HepG2 (cell line): ENCODE measurements around the gene CNPY4. TPM values are rescaled to one million over a fixed set of nuclear protein-coding genes. Genes with fewer than 3 reads are reported as not detected.

Experiments used
- GATA4 ChIP-seq: sonication (generic); IDR thresholded peaks from 2 replicates; pipeline ENCODE4 v1.6.1; 2016; ENCODE audit warnings: antibody characterized with exemption, low read depth, borderline replicate concordance
- IKZF4 ChIP-seq: sonication (generic); formaldehyde crosslinking; IDR thresholded peaks from 2 replicates; pipeline ENCODE4 v1.5.1; 2020; ENCODE audit warnings: borderline replicate concordance, mild to moderate bottlenecking, low read depth, missing genetic modification reagents; ENCODE audit errors: not compliant biosample characterization
- LCORL ChIP-seq, 2 experiments: fragments of 450-650 bp in 1 of 2; sonication (generic) in 1 of 2; formaldehyde crosslinking in 1 of 2; IDR thresholded peaks; 2 replicates each; pipeline versions ENCODE4 v1.5.0 to v1.6.1; 2017 to 2020; ENCODE audit warnings: antibody characterized with exemption in 1 of 2, missing genetic modification reagents in 1 of 2
- MAZ ChIP-seq, 2 experiments: sonication (generic) in 1 of 2; formaldehyde crosslinking in 1 of 2; IDR thresholded peaks; 2 replicates each; pipeline versions ENCODE4 v1.5.0 to v1.6.1; 2012 to 2020; ENCODE audit warnings: low read depth in 2 of 2, mild to moderate bottlenecking in 2 of 2, borderline replicate concordance in 1 of 2, improper control_type of control experiment in 1 of 2, low read length in 1 of 2, missing genetic modification reagents in 1 of 2, moderate library complexity in 1 of 2
- MBD4 ChIP-seq: IDR thresholded peaks from 2 replicates; pipeline ENCODE4 v1.6.1; 2012; ENCODE audit warnings: low read length, inconsistent platforms, borderline replicate concordance
- MED13 ChIP-seq: sonication (generic); formaldehyde crosslinking; IDR thresholded peaks from 2 replicates; pipeline ENCODE4 v1.5.0; 2020; ENCODE audit warnings: missing genetic modification reagents
- MIXL1 ChIP-seq: IDR thresholded peaks from 2 replicates; pipeline ENCODE4 v1.6.1; 2016
- NFYB ChIP-seq: sonication (generic); formaldehyde crosslinking; IDR thresholded peaks from 2 replicates; pipeline ENCODE4 v1.4.0; 2020; ENCODE audit warnings: missing genetic modification reagents
- NR2F6 ChIP-seq, 2 experiments: IDR thresholded peaks; 2 replicates each; pipeline ENCODE4 v1.6.1; 2016; ENCODE audit warnings: antibody characterized with exemption in 1 of 2, mild to moderate bottlenecking in 1 of 2
- ZMYM2 ChIP-seq: sonication (generic); formaldehyde crosslinking; IDR thresholded peaks from 2 replicates; pipeline ENCODE4 v1.8.0; 2022; ENCODE audit warnings: mild to moderate bottlenecking, missing genetic modification reagents
- ZNF230 ChIP-seq: sonication (generic); formaldehyde crosslinking; IDR thresholded peaks from 2 replicates; pipeline ENCODE4 v1.4.0; 2020; ENCODE audit warnings: mild to moderate bottlenecking, missing genetic modification reagents
- ZNF430 ChIP-seq: sonication (generic); formaldehyde crosslinking; IDR thresholded peaks from 2 replicates; pipeline ENCODE4 v1.9.0; 2021; ENCODE audit warnings: mild to moderate bottlenecking, missing genetic modification reagents
- ZNF432 ChIP-seq: sonication (generic); formaldehyde crosslinking; IDR thresholded peaks from 2 replicates; pipeline ENCODE4 v1.5.0; 2020; ENCODE audit warnings: missing genetic modification reagents, mild to moderate bottlenecking, borderline replicate concordance
- polyA plus RNA-seq, 8 experiments: library from polyadenylated mRNA; depleted of rRNA in 3 of 8; stranded (reverse) in 7 of 8; unstranded in 1 of 8; fragments of >200 nt; fragmentation: Illumina TruSeq in 4 of 8; extraction: Trizol in 4 of 8; gene quantifications; 2 replicates each; pipeline versions ENCODE4 v1.2.1 to v1.2.3, GENCODE V29; 2011 to 2016; ENCODE audit warnings: low read depth in 4 of 8, missing spikeins in 1 of 8, mixed read lengths in 1 of 8; ENCODE audit not compliant: insufficient read depth in 1 of 8
- total RNA-seq, 5 experiments: library from RNA; depleted of rRNA; stranded (reverse); fragments of >200 nt; fragmentation: Illumina TruSeq; extraction: Trizol; gene quantifications; 2 replicates each; pipeline ENCODE4 v1.2.3, GENCODE V29; 2016; ENCODE audit warnings: low read depth in 1 of 5
- TF ChIP-seq, protein P1 (sequence below): sonication (generic); formaldehyde crosslinking; IDR thresholded peaks from 2 replicates; pipeline ENCODE4 v1.8.0; 2022; ENCODE audit warnings: missing genetic modification reagents, mild to moderate bottlenecking, borderline replicate concordance
- TF ChIP-seq, protein P2 (sequence below): sonication (generic); formaldehyde crosslinking; conservative IDR thresholded peaks from 2 replicates; pipeline ENCODE4 v1.4.0; 2020; ENCODE audit warnings: missing genetic modification reagents
- TF ChIP-seq, protein P3 (sequence below): IDR thresholded peaks from 2 replicates; pipeline ENCODE4 v1.6.1; 2016; ENCODE audit warnings: missing biosample characterization, missing genetic modification reagents, low read depth
- TF ChIP-seq, protein P4 (sequence below): sonication (generic); formaldehyde crosslinking; IDR thresholded peaks from 2 replicates; pipeline ENCODE4 v1.9.0; 2022; ENCODE audit warnings: low read depth, missing genetic modification reagents
- TF ChIP-seq, protein P5 (sequence below): sonication (generic); formaldehyde crosslinking; IDR thresholded peaks from 2 replicates; pipeline ENCODE4 v1.5.1; 2020; ENCODE audit warnings: missing genetic modification reagents, mild to moderate bottlenecking, borderline replicate concordance

CNPY4 gene
- total and polyA plus RNA-seq, 2 of the 13 experiments (the other 11 are each of a cell fraction or from before 2014, with no cell fraction given) = 6.2 to 12.7 TPM

DNA sequence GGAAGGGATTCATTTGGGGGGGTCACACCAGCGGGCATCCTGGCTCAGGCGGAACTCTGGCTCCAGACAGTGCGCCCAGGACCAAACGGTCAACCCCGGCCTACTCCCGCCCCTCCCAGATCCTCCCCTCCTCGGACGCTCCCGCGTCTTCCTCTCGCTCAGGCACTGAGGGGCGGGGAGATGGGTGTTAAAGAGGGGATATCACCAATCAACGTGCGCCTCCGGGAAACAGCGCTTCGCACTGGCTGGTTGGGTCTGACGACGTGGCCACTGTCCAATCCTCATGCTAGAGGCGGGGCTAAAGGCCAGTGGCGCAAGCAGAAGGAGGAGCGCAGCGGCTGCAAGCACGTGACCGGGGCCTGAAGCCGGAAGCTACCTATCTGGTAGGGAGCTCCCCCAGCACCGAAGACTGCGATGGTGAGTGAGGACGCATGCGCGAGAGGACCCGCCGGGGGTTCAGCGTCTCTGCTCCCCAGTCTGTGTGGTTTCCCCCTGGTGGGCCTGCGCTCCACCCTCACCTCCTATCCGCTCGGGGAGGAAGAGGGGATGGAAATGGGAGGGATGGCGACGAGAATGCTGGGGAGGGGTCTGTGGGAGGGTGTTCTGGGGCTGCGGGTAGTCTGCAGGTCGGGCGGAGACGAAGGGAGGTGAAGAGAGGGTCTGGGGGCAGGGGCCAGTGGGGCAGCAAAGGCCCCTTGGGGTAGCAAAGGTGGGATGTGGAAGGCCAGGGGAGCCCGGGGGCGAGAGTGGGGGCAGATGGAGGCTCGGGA, 29.3 kb downstream of the CNPY4 start, which contains the start of gene LAMTOR4 (continued):
- TF ChIP-seq, protein P1, sequence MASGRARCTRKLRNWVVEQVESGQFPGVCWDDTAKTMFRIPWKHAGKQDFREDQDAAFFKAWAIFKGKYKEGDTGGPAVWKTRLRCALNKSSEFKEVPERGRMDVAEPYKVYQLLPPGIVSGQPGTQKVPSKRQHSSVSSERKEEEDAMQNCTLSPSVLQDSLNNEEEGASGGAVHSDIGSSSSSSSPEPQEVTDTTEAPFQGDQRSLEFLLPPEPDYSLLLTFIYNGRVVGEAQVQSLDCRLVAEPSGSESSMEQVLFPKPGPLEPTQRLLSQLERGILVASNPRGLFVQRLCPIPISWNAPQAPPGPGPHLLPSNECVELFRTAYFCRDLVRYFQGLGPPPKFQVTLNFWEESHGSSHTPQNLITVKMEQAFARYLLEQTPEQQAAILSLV (CRISPR knock-in tag) = peak; percentile 63; the same call in 1 of the 2 replicates
- TF ChIP-seq ZMYM2 (CRISPR knock-in tag) (peak; percentile 79; the same call in 1 of the 2 replicates), MBD4 (no peak), IKZF4 (CRISPR knock-in tag) (peak; percentile 19), ZNF432 (no peak), ZNF230 (no peak), LCORL (IDR thresholded peaks at IDR 0.05) (no peak), LCORL (CRISPR knock-in tag; IDR thresholded peaks at IDR 0.05) (peak; percentile 46; the same call in 1 of the 2 replicates), MAZ (IDR thresholded peaks at IDR 0.05; ENCODE audit: borderline replicate concordance, low read depth, low read length) (peak; percentile 78; the same call in 1 of the 2 replicates), MAZ (CRISPR knock-in tag; IDR thresholded peaks at IDR 0.05; ENCODE audit: low read depth) (peak; percentile 50; the same call in 1 of the 2 replicates), NFYB (CRISPR knock-in tag) (peak; percentile 95), NR2F6 (IDR thresholded peaks at IDR 0.05) (no peak), NR2F6 (CRISPR knock-in tag; IDR thresholded peaks at IDR 0.05) (peak; percentile 35), MIXL1 (CRISPR knock-in tag) (peak; percentile 42; the same call in 1 of the 2 replicates), ZNF430 (peak; percentile 74; the same call in 1 of the 2 replicates), MED13 (peak; percentile 37; the same call in 1 of the 2 replicates), GATA4 (peak; percentile 52; the same call in 1 of the 2 replicates)
- TF ChIP-seq, protein P2, sequence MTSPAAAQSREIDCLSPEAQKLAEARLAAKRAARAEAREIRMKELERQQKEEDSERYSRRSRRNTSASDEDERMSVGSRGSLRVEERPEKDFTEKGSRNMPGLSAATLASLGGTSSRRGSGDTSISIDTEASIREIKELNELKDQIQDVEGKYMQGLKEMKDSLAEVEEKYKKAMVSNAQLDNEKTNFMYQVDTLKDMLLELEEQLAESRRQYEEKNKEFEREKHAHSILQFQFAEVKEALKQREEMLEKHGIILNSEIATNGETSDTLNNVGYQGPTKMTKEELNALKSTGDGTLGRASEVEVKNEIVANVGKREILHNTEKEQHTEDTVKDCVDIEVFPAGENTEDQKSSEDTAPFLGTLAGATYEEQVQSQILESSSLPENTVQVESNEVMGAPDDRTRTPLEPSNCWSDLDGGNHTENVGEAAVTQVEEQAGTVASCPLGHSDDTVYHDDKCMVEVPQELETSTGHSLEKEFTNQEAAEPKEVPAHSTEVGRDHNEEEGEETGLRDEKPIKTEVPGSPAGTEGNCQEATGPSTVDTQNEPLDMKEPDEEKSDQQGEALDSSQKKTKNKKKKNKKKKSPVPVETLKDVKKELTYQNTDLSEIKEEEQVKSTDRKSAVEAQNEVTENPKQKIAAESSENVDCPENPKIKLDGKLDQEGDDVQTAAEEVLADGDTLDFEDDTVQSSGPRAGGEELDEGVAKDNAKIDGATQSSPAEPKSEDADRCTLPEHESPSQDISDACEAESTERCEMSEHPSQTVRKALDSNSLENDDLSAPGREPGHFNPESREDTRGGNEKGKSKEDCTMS (CRISPR knock-in tag) = no peak
- TF ChIP-seq, protein P3, sequence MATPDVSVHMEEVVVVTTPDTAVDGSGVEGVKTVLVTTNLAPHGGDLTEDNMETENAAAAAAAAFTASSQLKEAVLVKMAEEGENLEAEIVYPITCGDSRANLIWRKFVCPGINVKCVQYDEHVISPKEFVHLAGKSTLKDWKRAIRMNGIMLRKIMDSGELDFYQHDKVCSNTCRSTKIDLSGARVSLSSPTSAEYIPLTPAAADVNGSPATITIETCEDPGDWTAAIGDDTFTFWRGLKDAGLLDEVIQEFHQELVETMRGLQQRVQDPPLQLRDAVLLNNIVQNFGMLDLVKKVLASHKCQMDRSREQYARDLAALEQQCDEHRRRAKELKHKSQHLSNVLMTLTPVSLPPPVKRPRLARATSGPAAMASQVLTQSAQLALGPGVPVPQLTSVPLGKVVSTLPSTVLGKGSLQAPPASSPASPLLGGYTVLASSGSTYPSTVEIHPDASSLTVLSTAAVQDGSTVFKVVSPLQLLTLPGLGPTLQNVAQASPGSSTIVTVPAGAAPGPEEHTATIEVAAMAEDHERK (CRISPR knock-in tag) = no peak
- TF ChIP-seq, protein P4, sequence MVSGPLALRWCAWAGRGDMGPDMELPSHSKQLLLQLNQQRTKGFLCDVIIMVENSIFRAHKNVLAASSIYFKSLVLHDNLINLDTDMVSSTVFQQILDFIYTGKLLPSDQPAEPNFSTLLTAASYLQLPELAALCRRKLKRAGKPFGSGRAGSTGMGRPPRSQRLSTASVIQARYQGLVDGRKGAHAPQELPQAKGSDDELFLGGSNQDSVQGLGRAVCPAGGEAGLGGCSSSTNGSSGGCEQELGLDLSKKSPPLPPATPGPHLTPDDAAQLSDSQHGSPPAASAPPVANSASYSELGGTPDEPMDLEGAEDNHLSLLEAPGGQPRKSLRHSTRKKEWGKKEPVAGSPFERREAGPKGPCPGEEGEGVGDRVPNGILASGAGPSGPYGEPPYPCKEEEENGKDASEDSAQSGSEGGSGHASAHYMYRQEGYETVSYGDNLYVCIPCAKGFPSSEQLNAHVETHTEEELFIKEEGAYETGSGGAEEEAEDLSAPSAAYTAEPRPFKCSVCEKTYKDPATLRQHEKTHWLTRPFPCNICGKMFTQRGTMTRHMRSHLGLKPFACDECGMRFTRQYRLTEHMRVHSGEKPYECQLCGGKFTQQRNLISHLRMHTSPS (CRISPR knock-in tag) = no peak
- TF ChIP-seq, protein P5, sequence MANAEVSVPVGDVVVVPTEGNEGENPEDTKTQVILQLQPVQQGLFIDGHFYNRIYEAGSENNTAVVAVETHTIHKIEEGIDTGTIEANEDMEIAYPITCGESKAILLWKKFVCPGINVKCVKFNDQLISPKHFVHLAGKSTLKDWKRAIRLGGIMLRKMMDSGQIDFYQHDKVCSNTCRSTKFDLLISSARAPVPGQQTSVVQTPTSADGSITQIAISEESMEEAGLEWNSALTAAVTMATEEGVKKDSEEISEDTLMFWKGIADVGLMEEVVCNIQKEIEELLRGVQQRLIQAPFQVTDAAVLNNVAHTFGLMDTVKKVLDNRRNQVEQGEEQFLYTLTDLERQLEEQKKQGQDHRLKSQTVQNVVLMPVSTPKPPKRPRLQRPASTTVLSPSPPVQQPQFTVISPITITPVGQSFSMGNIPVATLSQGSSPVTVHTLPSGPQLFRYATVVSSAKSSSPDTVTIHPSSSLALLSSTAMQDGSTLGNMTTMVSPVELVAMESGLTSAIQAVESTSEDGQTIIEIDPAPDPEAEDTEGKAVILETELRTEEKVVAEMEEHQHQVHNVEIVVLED (CRISPR knock-in tag) = peak; percentile 64; the same call in 1 of the 2 replicates
